ENCODE measurements around the gene GALNT10. TPM values are rescaled to one million over a fixed set of nuclear protein-coding genes. Genes with fewer than 3 reads are reported as not detected.

GALNT10 gene
- total and polyA plus RNA-seq, 2 of the 8 experiments (the other 6 are each of a cell fraction or from before 2014, with no cell fraction given) = 4.6 to 15.5 TPM

- H4K8ac ChIP-seq (ENCODE audit: extremely low read depth, insufficient read depth, low read length) = no peak overlapping the region
- H3K4ac ChIP-seq (replicated peaks; ENCODE audit: insufficient read length, low read depth, low read length) = no peak overlapping the region
- no peaks in the 10 kb centered on the region for H3K79me1 ChIP-seq (ENCODE audit: low read depth, low read length)
- H4K5ac ChIP-seq (ENCODE audit: insufficient read length, low read depth, low read length) = no peak overlapping the region
- no peak overlapping the region for H2AK5ac ChIP-seq (ENCODE audit: low read depth, low read length)
- ChIA-PET POLR2A (ENCODE audit: partially characterized antibody) (no interaction called here), CTCF (ENCODE audit: partially characterized antibody) (interaction anchor here (0.6 to 2.1 kb wide), 6 partner anchors 52 to 1470 kb away, joined by 3 to 5 read pairs (median 4); no protein-coding TSS in a partner anchor)
- no peaks in the 10 kb centered on the region for H3K36me3 ChIP-seq (ENCODE audit: control insufficient read depth in 2 of 4, insufficient read depth in 4 of 4, low read length in 3 of 4)
- no peaks in the 10 kb centered on the region for H3K79me2 ChIP-seq (ENCODE audit: control insufficient read depth in 1 of 2, insufficient read depth in 2 of 2, low read length in 2 of 2)
- no peak overlapping the region for H2AFZ ChIP-seq (ENCODE audit: low read length)
- no peak overlapping the region for H3K27ac ChIP-seq (ENCODE audit: low read depth, low read length)
- no peak overlapping the region for H3K4me3 ChIP-seq (ENCODE audit: extremely low read depth in 1 of 4, insufficient read depth in 2 of 4, low read depth in 3 of 4, low read length in 4 of 4)
- H3K9ac ChIP-seq (replicated peaks in 1 of 4; ENCODE audit: extremely low read depth in 1 of 4, low read depth in 3 of 4, low read length in 3 of 4) = no peak overlapping the region
- FAIRE-seq = no peak
- H4K91ac ChIP-seq (replicated peaks; ENCODE audit: insufficient read length, low read length) = no peak overlapping the region
- H3K4me1 ChIP-seq (replicated peaks in 1 of 4; ENCODE audit: control insufficient read depth in 3 of 4, insufficient read depth in 4 of 4, low read length in 3 of 4) = no peaks in the 10 kb centered on the region
- H4K20me1 ChIP-seq (replicated peaks in 1 of 2; ENCODE audit: control insufficient read depth in 1 of 2, insufficient read depth in 2 of 2, low read length in 2 of 2) = no peaks in the 10 kb centered on the region
- no peak overlapping the region for H2BK15ac ChIP-seq (ENCODE audit: low read length)
- no peak overlapping the region for H2BK20ac ChIP-seq (ENCODE audit: low read length)
- H2BK120ac ChIP-seq (replicated peaks; ENCODE audit: low read depth, low read length) = no peak overlapping the region
- H2BK12ac ChIP-seq (ENCODE audit: low read depth, low read length) = no peak overlapping the region
- H3K14ac ChIP-seq (ENCODE audit: insufficient read length) = no peak overlapping the region
- WGBS, 2 experiments (ENCODE audit: extremely low coverage in 1 of 2, insufficient coverage in 1 of 2, insufficient read length in 1 of 2, insufficient replicate concordance in 2 of 2, low coverage in 1 of 2, low lambda C conversion rate in 2 of 2, missing lambda C conversion rate in 1 of 2) = 83% methylated on average over 2 of the region's 3 CpGs; no CpG with 5 or more reads in 1 of the 2 experiments
- no peaks in the 10 kb centered on the region for H3K27me3 ChIP-seq (replicated peaks in 1 of 4; ENCODE audit: control insufficient read depth in 3 of 4, extremely low read depth in 1 of 4, insufficient read depth in 3 of 4, low read length in 3 of 4)
- no peak overlapping the region for H3K4me2 ChIP-seq (ENCODE audit: insufficient read depth in 1 of 2, low read depth in 2 of 2, low read length in 2 of 2)
- H3K18ac ChIP-seq (ENCODE audit: extremely low read depth, low read length) = no peak overlapping the region
- H3K56ac ChIP-seq (replicated peaks; ENCODE audit: insufficient read length, low read depth, low read length) = no peak overlapping the region
- H3K9me3 ChIP-seq (ENCODE audit: insufficient read depth in 2 of 2, low read depth in 1 of 2, low read length in 1 of 2) = no peaks in the 10 kb centered on the region
- H2BK5ac ChIP-seq (ENCODE audit: low read depth, low read length) = no peak overlapping the region
- no peak for DNase-seq (ENCODE audit: low read depth in 1 of 2, low spot score in 2 of 2)
- H3K23ac ChIP-seq (ENCODE audit: insufficient read length) = no peak overlapping the region
- no peaks in the 10 kb centered on the region for H3K23me2 ChIP-seq (ENCODE audit: low read depth, low read length)
- TF ChIP-seq SAP30 (IDR thresholded peaks at IDR 0.05; ENCODE audit: insufficient read depth, insufficient replicate concordance, low read length) = no peak
- no peak for TF ChIP-seq ZNF274 (IDR thresholded peaks at IDR 0.05; ENCODE audit: borderline replicate concordance, extremely low read depth, low read length)
- TF ChIP-seq NRF1 (IDR thresholded peaks at IDR 0.05; ENCODE audit: low read depth, low read length) = no peak
- TF ChIP-seq EZH2 (IDR thresholded peaks at IDR 0.05; ENCODE audit: low read depth, low read length, severe bottlenecking) = no peak
- TF ChIP-seq SP1 (IDR thresholded peaks at IDR 0.05; ENCODE audit: low read depth, low read length) = no peak
- TF ChIP-seq BACH1 (IDR thresholded peaks at IDR 0.05; ENCODE audit: low read length) = no peak
- no peak for TF ChIP-seq CTBP2 (IDR thresholded peaks at IDR 0.05; ENCODE audit: borderline replicate concordance, insufficient read depth, insufficient read length, low read length)
- TF ChIP-seq TAF7 (optimal IDR thresholded peaks at IDR 0.05; ENCODE audit: borderline replicate concordance, low read depth, low read length) = no peak
- no peak for TF ChIP-seq EP300 (IDR thresholded peaks at IDR 0.05; ENCODE audit: borderline replicate concordance in 1 of 2, low read depth in 2 of 2, low read length in 2 of 2)
- TF ChIP-seq TCF12 (IDR thresholded peaks at IDR 0.05; ENCODE audit: low read depth, low read length) = no peak
- no peak for TF ChIP-seq NANOG (IDR thresholded peaks at IDR 0.05; ENCODE audit: insufficient read depth, low read depth, low read length, poor library complexity, severe bottlenecking)
- TF ChIP-seq USF2 (IDR thresholded peaks at IDR 0.05; ENCODE audit: low read length) = no peak
Measured at GRCh38 chr5:154315196-154315595, 124.7 kb downstream of the GALNT10 start.
